Esophagus squamous epithelium (tissue), 5 donors: Measurements from ENCODE around the gene BRD3. TPM values are rescaled to one million over a fixed set of nuclear protein-coding genes. Genes with fewer than 3 reads are reported as not detected.
"Not testable (repeated sequence)": the region's sequence is repeated elsewhere in the genome, so short reads cannot be mapped to it uniquely, and the experiment has no call there.

ENCODE experiments used
- DNase-seq: peaks from one replicate; lab custom pipeline; 2025; lab: John Stamatoyannopoulos, UW
- H3K27ac ChIP-seq, 4 donors: fragments of 200-600 bp; sonication (generic); one replicate each; pipeline ENCODE4 v1.5.1; 2016 to 2019; ENCODE audit warnings: mild to moderate bottlenecking in 1 of 4
- H3K27me3 ChIP-seq, 4 donors: fragments of 200-600 bp; sonication (generic); 1 replicate in 3 of 4; 2 replicates in 1 of 4; pipeline versions ENCODE4 v1.5.1 to v1.6.0; 2017 to 2021; ENCODE audit warnings: antibody characterized with exemption in 1 of 4
- H3K36me3 ChIP-seq, 3 donors: fragments of 200-600 bp; sonication (generic); one replicate each; pipeline ENCODE4 v1.5.1; 2016 to 2019
- H3K4me1 ChIP-seq, 3 donors: fragments of 200-600 bp; sonication (generic); one replicate each; pipeline ENCODE4 v1.5.1; 2017 to 2019
- H3K4me3 ChIP-seq, 4 donors: fragments of 200-600 bp; sonication (generic); 1 replicate in 3 of 4; 2 replicates in 1 of 4; pipeline ENCODE4 v1.5.1; 2016 to 2019; ENCODE audit warnings: mild to moderate bottlenecking in 2 of 4, moderate library complexity in 1 of 4
- H3K9me3 ChIP-seq, 3 donors: fragments of 200-600 bp; sonication (generic); one replicate each; pipeline ENCODE4 v1.5.1; 2016 to 2019
- CTCF ChIP-seq, 6 experiments: fragments of 450-650 bp in 4 of 6; fragments of 200-600 bp in 2 of 6; sonication (generic) in 2 of 6; IDR thresholded peaks; one replicate each; pipeline ENCODE4 v1.5.1; 2016 to 2019; ENCODE audit warnings: antibody characterized with exemption in 6 of 6, mild to moderate bottlenecking in 4 of 6, moderate library complexity in 4 of 6
- POLR2A ChIP-seq, 4 donors: fragments of 450-650 bp; IDR thresholded peaks; one replicate each; pipeline ENCODE4 v1.6.1; 2017; ENCODE audit warnings: antibody characterized with exemption in 4 of 4, mild to moderate bottlenecking in 4 of 4, moderate library complexity in 3 of 4
- WGBS, 2 donors: methylation state at CpG; one replicate each; pipeline ENCODE4 v1.1.5; 2018; 5-methylcytosine and 5-hydroxymethylcytosine counted together
- intact Hi-C: fragments of 100-400 bp; cut with DNase I; formaldehyde crosslinking; loops from one replicate; pipeline ENCODE4 v1.15.0; 2022
- total RNA-seq, 4 donors: library from RNA; depleted of rRNA; stranded (reverse); fragments of >200 nt; gene quantifications; one replicate each; pipeline ENCODE4 v1.1.0, GENCODE V29; 2016
- donor health status: DM: yes; HTN: yes; CAD: no.

The BRD3 gene
- total RNA-seq, 4 donors from 2014 or later, result 7.2 to 23.7 (median 9.4) TPM

GRCh38 chr9:134101623-134102149, 33.9 kb upstream of the BRD3 start:
- no peak overlapping the region for H3K27ac ChIP-seq
- no peaks in the 10 kb centered on the region for H3K36me3 ChIP-seq
- H3K4me3 ChIP-seq, result no peak overlapping the region
- intact Hi-C loops, result loop anchor here (10.0 kb wide), 1 partner anchor 317 kb away; no protein-coding TSS in a partner anchor
- H3K9me3 ChIP-seq, result no peaks in the 10 kb centered on the region
- TF ChIP-seq CTCF (IDR thresholded peaks at IDR 0.05) (no peak), POLR2A (IDR thresholded peaks at IDR 0.05) (no peak)
- no peaks in the 10 kb centered on the region for H3K4me1 ChIP-seq
- peaks cover 0 to 41% (median 0%) of the 10 kb centered on the region in 4 donors for H3K27me3 ChIP-seq
- WGBS, 2 donors, result 47 to 57% methylated on average over 7 of the region's 11 CpGs
- no peak for DNase-seq

GRCh38 chr9:134101133-134101532, 33.3 kb upstream of the BRD3 start:
- not testable (repeated sequence) for H3K9me3 ChIP-seq, H3K36me3 ChIP-seq, DNase-seq, H3K27ac ChIP-seq, H3K4me1 ChIP-seq, H3K4me3 ChIP-seq
- 59 to 67% methylated on average over 6 of the region's 6 CpGs for WGBS, 2 donors
- intact Hi-C loops, result loop anchor here (10.0 kb wide), 1 partner anchor 316 kb away; no protein-coding TSS in a partner anchor
- peaks cover 0 to 37% (median 0%) of the 10 kb centered on the region in 4 donors for H3K27me3 ChIP-seq

- WGBS, 2 donors, result 79 to 89% methylated on average over 4 to 5 of the region's 5 CpGs
- no peak for TF ChIP-seq POLR2A (IDR thresholded peaks at IDR 0.05)
- TF ChIP-seq CTCF (IDR thresholded peaks at IDR 0.05), result no peak
- Histone ChIP-seq H3K9me3 (no peaks in the 10 kb centered on the region), H3K36me3 (no peaks in the 10 kb centered on the region), H3K4me3 (no peak overlapping the region), H3K4me1 (no peaks in the 10 kb centered on the region), H3K27me3 (peaks cover 0 to 35% (median 0%) of the 10 kb centered on the region in 4 donors), H3K27ac (no peak overlapping the region)
- no peak for DNase-seq
- intact Hi-C loops, result loop anchor here (10.0 kb wide), 1 partner anchor 315 kb away; no protein-coding TSS in a partner anchor
Measured at GRCh38 chr9:134100040-134100439, 32.2 kb upstream of the BRD3 start.

GRCh38 chr9:134099123-134099761, 31.4 kb upstream of the BRD3 start:
- Histone ChIP-seq H3K27ac (no peak overlapping the region), H3K36me3 (no peaks in the 10 kb centered on the region), H3K9me3 (no peaks in the 10 kb centered on the region), H3K27me3 (peaks cover 0 to 35% (median 0%) of the 10 kb centered on the region in 4 donors), H3K4me1 (no peaks in the 10 kb centered on the region), H3K4me3 (no peak overlapping the region)
- TF ChIP-seq POLR2A (IDR thresholded peaks at IDR 0.05) (no peak), CTCF (IDR thresholded peaks at IDR 0.05) (peak; percentile 62 to 86 (median 74))
- 31 to 65% methylated on average over 6 to 12 of the region's 13 CpGs for WGBS, 2 donors
- intact Hi-C loops, result no loop called here
- DNase-seq, result no peak

GRCh38 chr9:134089972-134090371, 22.1 kb upstream of the BRD3 start:
- no peak for DNase-seq
- no peaks in the 10 kb centered on the region for H3K36me3 ChIP-seq
- peaks cover 0 to 7% (median 0%) of the 10 kb centered on the region in 4 donors for H3K27me3 ChIP-seq
- no peaks in the 10 kb centered on the region for H3K9me3 ChIP-seq
- TF ChIP-seq CTCF (IDR thresholded peaks at IDR 0.05) (no peak), POLR2A (IDR thresholded peaks at IDR 0.05) (no peak)
- 62 to 69% methylated on average over 2 to 3 of the region's 4 CpGs for WGBS, 2 donors
- peaks cover 0 to 7% (median 0%) of the 10 kb centered on the region in 3 donors for H3K4me1 ChIP-seq
- H3K27ac ChIP-seq, result no peak overlapping the region
- intact Hi-C loops, result no loop called here
- no peak overlapping the region for H3K4me3 ChIP-seq
